NCI-H226 (cell line): Measurements from ENCODE around the gene PBX3.
A peak's percentile ranks its signal among the peaks of the same experiment; 100 is the strongest.

Experiments used
- DNase-seq: peaks from one replicate; pipeline ENCODE4 v3.0.0-alpha.2; 2015

Gene PBX3

DNA sequence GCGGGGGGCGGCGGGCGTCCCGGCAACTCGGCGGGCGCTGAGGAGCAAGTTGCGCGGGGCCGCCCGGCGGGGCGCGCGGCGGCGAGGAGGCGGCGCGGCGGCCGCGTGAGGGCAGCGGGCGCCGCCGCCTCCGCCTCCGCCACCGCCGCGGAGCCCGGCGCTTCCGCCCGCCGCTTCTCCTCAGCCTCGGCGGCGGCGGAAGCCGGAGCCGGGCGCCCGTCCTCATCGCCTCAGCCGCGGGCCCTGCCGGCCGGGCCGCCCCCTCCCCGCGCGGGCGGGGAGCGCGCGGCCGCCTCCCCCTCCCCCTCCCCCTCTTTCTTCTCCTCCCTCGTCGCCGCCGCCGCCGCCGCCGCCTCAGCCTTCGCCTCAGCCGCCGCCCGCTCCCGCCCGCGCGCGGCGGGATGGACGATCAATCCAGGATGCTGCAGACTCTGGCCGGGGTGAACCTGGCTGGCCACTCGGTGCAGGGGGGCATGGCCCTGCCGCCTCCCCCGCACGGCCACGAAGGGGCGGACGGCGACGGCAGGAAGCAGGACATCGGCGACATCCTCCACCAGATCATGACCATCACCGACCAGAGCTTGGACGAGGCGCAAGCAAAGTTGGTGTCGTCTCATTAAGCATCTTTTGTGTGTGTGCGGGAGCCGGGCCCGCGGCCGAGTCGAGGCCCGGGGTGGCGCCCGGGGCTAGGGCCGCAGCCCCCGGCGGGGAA, at the start of gene PBX3:
PBX3 (plus strand) TSS at position 321 of the 712 bp plus-strand sequence.
- DNase-seq = peak; percentile 31

GRCh38 chr9:125699870-125700269, 47.3 kb upstream of the PBX3 start:
- no peak for DNase-seq

DNA sequence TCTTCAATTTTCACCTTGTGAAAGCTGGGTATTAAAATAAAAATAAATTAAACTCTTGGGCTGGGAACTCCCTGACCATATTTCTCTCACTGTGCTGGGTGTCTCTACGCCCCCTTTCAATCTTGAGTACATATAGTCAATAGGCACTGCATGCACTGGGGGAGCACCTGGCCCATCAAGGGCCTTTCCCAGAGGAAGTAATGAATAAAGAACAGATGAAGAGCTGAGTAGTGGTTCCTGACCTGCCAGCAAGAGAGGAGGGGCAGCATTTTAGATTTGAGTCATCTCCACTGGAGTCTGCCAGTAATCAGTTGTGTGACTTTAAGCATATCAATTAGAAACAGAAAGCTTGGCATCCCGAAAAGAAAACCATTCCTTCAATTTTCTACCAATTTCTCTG, 46.4 kb upstream of the PBX3 start:
- DNase-seq = peak; percentile 33

DNA sequence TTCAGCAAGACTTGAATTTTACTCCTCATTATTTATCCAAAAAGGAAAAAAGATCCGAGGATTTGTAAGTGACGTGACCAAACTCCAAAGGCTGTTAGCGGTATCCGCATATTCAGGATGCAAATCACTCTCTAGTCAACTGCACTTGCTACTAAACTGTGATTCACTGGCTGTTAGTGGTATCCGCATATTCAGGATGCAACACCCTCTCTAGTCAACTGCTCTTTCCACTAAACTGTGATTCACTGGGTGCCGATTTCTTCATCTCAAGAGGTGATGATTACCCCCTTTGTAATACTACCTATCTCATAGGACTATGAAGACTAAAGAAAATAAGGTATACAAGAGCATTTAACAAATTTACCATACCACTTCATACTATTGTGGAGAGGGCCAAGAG, 45.8 kb upstream of the PBX3 start:
- peak; percentile 95 for DNase-seq

- no peak for DNase-seq
Observed at GRCh38 chr9:125703662-125704061, 43.5 kb upstream of the PBX3 start.

DNA sequence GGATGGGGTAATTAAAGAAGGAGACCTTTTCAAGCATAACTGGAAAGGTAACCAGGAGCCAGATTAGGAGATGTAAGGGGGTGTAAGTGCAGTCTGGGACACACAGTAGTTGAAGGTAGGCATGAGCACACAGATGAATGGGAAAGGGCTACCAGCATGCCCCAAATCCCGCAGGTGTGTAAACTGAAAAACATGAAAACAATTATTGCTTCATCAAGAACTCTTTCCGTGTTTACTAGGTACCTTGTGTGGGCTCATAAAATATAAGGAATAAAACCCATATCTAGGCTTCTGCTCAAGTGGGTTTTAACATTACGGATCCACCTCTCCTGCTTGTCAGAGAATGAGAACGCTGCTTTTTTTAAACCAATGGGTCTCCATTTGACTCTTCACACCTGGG, 41.3 kb upstream of the PBX3 start:
- no peak for DNase-seq

GRCh38 chr9:125706651-125707471, 40.3 kb upstream of the PBX3 start, which contains the start of gene MAPKAP1:
Gene MAPKAP1, minus strand, starts transcription at chr9:125707208. Its CDS starts 34,634 bp downstream, at chr9:125672574.
- DNase-seq = peak; percentile 96

DNA sequence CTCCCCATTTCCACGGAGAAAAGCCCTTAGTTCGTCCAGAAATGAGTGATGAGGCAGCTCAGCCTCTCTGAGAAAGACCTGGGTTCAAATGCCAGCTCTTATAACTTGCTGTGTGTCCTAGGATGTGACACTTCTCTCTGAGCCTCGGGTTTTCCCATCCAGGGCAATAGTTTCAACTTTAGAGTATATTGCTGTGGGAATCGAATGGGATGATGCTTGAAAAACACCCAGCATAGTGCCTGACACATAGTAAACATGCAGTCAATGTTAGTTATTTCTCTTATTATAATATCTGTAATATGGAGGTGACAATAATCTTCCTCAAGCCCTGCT, 39.7 kb upstream of the PBX3 start:
- DNase-seq = no peak

DNA sequence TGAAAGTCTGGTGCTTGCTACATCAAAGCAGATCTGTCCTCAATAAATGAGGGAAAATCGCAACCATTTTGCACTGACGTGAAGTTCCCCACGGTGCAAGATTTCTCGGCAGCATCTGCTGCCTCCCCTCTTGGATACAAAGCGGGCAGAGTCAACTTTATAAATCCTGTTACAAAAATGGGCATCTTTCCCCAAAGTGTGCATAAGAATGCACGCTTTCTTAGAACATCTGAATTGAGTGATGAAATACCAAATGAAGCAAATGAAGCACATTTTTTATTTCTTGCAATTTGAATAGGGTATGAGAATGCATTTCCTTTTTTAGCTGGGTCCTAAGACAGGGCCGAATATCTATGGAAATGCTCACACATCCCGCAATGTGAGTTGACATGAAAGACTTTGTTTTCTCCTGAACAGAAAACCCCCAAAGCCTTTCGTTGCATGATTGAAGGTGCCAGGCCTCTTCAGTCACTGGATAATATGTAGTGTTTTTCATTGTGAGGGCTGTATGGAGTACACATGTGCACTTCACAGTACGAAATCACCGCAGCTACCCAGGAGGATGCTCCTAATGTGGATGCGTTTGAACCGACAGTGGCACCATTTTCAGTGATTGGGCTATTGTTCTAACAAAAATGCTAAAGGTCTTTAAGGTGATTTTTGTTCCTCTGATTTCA, 20.6 kb upstream of the PBX3 start:
- no peak for DNase-seq

- DNase-seq = no peak
Observed at GRCh38 chr9:125730168-125730567, 17.0 kb upstream of the PBX3 start.

DNA sequence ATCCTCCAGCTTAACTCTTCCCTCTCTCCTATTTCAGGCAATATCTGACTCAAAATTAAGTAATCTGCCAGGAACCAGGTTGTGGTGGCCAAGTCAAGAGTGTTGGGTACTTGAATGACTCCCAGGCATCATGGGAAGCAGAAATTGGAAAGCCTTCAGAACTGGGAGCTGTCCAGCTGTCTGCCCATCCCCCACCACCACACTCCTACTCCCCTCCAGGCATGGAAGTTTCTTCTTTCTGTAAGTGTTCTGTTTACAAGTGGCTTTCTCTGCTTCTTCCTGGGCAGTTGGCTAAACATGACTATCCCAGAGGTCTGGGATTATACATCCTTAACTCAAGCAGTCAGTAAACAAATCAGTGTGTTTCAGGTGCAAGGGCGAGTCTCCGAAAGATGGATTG, 14.6 kb upstream of the PBX3 start:
- no peak for DNase-seq

DNA sequence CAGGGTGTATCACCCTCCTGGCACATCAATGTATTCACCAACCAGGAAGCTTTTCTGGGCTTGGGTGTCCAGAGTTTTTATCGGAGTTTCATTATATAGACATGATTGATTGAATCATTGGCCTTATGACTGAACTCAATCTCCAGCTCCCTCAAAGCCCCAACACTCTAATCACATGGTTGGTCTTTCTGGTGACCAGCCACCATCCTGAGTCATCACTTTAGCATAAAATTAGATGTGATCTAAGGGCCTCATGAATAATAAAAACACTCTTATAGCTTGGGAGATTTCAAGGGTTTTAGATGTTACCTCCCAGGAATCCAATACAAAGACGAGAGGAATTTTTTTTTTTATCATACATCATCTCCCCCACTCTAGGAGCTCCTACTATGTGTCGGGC, 7.7 kb upstream of the PBX3 start:
- no peak for DNase-seq

GRCh38 chr9:125742657-125743056, 4.5 kb upstream of the PBX3 start:
- no peak for DNase-seq

DNA sequence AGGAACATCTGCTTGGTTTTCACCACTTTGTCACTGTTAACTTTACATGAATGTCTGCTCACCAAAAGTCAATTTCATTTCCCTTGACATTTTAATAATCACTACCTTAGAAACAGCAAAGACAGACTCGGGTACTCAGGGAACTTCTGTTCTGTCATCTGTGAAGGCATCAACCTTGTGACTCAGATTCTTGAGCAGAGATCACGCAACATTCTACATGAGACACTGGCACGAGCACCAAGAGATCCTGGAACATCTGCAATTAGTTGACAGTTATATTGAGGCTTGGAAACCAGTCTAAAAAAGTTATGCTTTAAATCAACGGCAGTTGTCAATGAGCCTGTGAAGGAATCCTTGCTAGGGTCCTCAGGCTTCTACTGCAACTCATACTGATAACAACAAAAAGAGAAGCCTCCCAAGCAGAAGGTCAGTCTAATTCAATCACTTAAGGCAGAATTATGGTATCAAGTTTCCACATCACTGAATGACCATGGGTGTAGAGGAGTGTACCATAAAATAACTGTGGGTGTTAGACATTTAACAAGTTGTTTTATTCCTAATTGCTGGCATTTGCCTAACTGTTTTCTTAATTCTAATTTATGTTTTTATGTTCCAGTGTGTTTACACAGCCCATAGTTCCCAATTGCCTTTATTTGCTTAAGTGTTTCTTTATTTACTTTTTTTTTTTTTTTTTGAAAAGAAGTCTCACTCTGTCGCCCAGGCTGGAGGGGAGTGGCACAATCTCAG, 3.3 kb upstream of the PBX3 start:
- DNase-seq = no peak

- peak; percentile 26 for DNase-seq
Observed at GRCh38 chr9:125744616-125745015, 2.6 kb upstream of the PBX3 start.

- no peak for DNase-seq
Observed at GRCh38 chr9:125745018-125745417, 2.2 kb upstream of the PBX3 start.

DNA sequence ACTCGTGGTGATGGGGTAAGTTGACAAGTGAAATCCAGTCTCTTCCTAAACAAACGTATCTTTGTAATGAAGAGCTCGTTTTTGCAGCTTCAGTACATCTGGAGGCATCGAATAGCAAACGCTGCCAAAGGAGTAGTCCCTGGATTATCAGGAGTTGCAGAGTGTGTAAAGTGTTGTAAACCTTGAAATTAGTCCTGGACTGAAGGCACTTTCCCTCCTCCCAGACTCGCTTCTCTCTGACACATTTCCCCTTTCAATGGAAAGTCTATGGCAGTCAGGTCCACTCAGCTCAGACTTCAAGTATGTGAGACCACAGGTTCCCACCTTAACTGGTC, 1.5 kb upstream of the PBX3 start:
- no peak for DNase-seq

DNA sequence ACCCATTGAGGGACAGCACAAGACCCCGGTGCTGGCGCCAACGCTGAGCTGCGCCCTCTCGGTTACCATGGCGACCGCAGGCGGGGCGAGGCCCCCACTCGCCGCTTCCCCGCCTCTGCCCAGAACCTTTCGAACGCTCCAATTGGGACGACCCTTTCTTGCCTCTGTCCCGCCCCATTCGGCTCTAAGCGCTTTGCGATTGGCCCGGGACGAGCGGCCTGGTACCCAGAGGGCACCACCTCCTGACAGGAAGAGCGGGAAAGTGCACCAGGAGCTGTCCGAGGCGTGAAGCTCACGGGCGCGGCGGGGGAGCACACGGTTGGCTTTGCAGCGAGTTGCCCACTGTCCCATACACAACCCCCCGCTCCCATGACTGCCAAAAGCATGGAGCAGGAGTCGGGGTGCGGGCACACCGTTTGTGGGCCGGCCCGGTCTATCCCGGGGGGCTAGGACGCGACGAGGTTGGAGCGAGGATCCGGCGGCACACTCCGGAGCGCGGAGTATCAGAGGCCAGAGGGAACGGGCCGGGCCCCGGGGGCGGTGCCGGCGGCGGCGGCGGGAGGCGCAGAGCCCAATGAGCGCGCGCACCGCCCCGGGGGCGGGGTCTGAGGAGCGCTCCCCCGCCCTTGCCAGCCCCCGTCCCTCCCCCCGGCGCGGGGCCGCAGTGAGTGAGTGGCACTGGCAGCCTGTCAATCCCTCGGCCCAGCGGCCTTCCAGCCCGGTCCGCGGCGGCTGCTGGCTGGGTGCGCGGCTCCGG, 978 bp upstream of the PBX3 start:
- DNase-seq = peak; percentile 96

- DNase-seq = no peak
Observed at GRCh38 chr9:125746774-125747052, 460 bp upstream of the PBX3 start.

DNA sequence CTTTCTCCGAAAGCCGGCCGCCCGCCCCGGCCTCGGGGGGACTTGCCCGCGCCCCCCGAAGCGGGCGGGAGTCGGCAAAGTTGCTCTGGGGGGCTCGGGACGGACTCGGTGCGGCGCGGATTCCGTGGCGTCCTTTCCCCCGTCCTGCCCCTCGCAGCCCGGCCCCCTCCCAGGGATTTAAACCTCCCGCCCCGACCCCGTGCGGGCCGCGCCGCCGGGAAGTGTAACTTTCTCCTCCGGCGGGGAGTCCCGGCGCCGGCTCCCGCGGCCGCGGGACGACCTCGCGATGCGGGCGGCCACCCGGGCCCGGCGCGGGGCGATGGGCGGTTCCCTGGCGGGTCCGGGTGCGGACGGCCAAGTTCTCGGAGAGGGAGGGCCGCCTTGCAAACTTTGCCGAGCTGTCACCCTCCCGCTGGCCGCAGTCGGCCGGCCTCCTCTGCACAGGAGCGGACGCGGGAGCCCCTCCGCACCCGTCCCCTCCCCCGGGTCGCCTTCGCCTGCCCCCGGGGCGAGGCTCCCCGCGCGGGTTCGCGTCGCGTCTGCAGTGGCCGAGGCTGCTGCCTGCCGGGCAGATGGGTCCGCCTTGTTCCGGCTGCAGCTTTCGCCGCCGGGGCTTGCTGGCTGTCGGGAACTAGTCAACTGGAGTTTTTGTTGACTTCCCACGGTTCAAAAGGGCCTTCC, 732 bp downstream of the PBX3 start:
- DNase-seq = no peak

DNA sequence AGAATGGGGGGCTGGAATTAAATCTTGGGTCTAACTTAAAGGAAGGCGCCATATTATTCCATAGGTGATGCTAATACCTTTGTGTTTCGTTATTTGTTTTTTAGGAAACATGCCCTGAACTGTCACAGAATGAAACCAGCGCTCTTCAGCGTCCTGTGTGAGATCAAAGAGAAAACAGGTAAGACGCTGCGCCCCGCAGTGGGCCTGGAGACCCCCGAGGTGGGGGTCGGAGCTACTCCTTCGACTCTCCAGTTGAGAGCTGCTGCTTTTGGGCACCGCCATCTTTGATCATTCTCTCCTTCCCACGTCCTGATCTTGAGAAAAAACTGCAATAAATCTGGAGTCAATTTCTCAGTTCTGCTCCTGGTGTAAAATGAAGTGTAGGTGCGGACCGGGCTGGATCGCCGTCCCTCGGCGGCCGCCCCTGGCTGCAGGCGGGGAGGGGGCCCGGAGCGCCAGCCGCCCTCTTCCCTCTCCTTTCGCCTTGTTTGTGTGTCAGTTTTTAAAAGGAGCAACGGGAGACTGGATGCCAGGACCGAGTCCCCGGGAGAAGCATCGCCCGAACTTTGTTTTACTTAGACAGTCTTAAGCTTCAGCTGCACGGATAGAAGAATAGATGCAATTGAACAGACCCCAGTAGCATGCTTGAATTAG, 1.4 kb downstream of the PBX3 start:
- no peak for DNase-seq
